IMR-90 (cell line): Measurements from ENCODE around the gene TCF7. TPM values are rescaled to one million over a fixed set of nuclear protein-coding genes. Genes with fewer than 3 reads are reported as not detected.
A peak's percentile ranks its signal among the peaks of the same experiment; 100 is the strongest.

Experiments
- ATAC-seq: fragments of 200-7000 bp; cut with Tn5 transposase; 2 replicates; pipeline ENCODE4 v1.9.1; 2020; ENCODE audit warnings: low read depth, mild to moderate bottlenecking, moderate library complexity
- BruUV-seq: library from RNA; stranded (reverse); fragments of 400-500 nt; replicated peaks from 2 replicates; lab custom pipeline; 2021; lab: Mats Ljungman, UMichigan
- CTCF ChIA-PET: fragments of 300-600 bp; formaldehyde crosslinking; extraction: SDS; loops from one replicate; lab custom pipeline; 2021; ENCODE audit warnings: antibody characterized with exemption; lab: Yijun Ruan, JAX
- POLR2A ChIA-PET: fragments of 300-600 bp; sonication (Branson Sonifier 250); formaldehyde crosslinking; loops from one replicate; lab custom pipeline; 2022; ENCODE audit warnings: antibody characterized with exemption; ENCODE audit not compliant: unreplicated experiment; lab: Charles Lee
- DNase-seq: peaks from one replicate; pipeline ENCODE4 v3.0.0; 2013
- H2AFZ ChIP-seq: replicated peaks from 2 replicates; pipeline ENCODE3; 2013; ENCODE audit warnings: low read length, mild to moderate bottlenecking; ENCODE audit not compliant: poor library complexity
- H2AK5ac ChIP-seq: 2 replicates; pipeline ENCODE4 v1.6.1; 2013; ENCODE audit warnings: low read depth, low read length, inconsistent platforms
- H2AK9ac ChIP-seq: replicated peaks from 2 replicates; pipeline ENCODE3; 2013; ENCODE audit warnings: mild to moderate bottlenecking, low read depth, low read length, moderate library complexity; ENCODE audit not compliant: poor library complexity
- H2BK120ac ChIP-seq: 2 replicates; pipeline ENCODE4 v1.6.1; 2013; ENCODE audit warnings: low read depth, low read length, inconsistent platforms
- H2BK15ac ChIP-seq: 3 replicates; pipeline ENCODE4 v1.6.1; 2013; ENCODE audit warnings: low read depth, low read length, inconsistent platforms
- H2BK20ac ChIP-seq: 2 replicates; pipeline ENCODE4 v1.6.1; 2013; ENCODE audit warnings: low read depth, mild to moderate bottlenecking, inconsistent platforms, low read length, moderate library complexity
- H2BK5ac ChIP-seq: 2 replicates; pipeline ENCODE4 v1.6.1; 2013; ENCODE audit warnings: mild to moderate bottlenecking, low read depth, low read length, inconsistent platforms; ENCODE audit not compliant: poor library complexity, severe bottlenecking
- H3K14ac ChIP-seq: replicated peaks from 2 replicates; pipeline ENCODE4 v1.6.1; 2013; ENCODE audit warnings: low read depth, low read length, inconsistent platforms
- H3K18ac ChIP-seq: 2 replicates; pipeline ENCODE4 v1.6.1; 2013; ENCODE audit warnings: low read depth, low read length, control low read depth
- H3K23ac ChIP-seq: 2 replicates; pipeline ENCODE4 v1.6.1; 2013; ENCODE audit warnings: low read depth, low read length, inconsistent platforms
- H3K27ac ChIP-seq: 2 replicates; pipeline ENCODE4 v1.5.1; 2013; ENCODE audit warnings: mild to moderate bottlenecking, control low read depth, low read length; ENCODE audit not compliant: insufficient read depth
- H3K27me3 ChIP-seq: 2 replicates; pipeline ENCODE4 v1.6.1; 2013; ENCODE audit warnings: low read length; ENCODE audit not compliant: control insufficient read depth, insufficient read depth
- H3K36me3 ChIP-seq: 2 replicates; pipeline ENCODE4 v1.6.1; 2013; ENCODE audit warnings: low read length, mixed read lengths; ENCODE audit not compliant: control insufficient read depth, insufficient read depth
- H3K4ac ChIP-seq: 2 replicates; pipeline ENCODE4 v1.6.1; 2013; ENCODE audit warnings: low read depth, low read length, inconsistent platforms
- H3K4me1 ChIP-seq: 2 replicates; pipeline ENCODE4 v1.6.1; 2013; ENCODE audit warnings: low read length, mixed read lengths; ENCODE audit not compliant: control insufficient read depth, insufficient read depth
- H3K4me2 ChIP-seq: 2 replicates; pipeline ENCODE4 v1.6.1; 2013; ENCODE audit warnings: low read depth, mild to moderate bottlenecking, control low read depth, low read length, moderate library complexity
- H3K4me3 ChIP-seq: 2 replicates; pipeline ENCODE4 v1.5.1; 2013; ENCODE audit warnings: low read depth, mild to moderate bottlenecking, control low read depth, low read length, moderate library complexity; ENCODE audit not compliant: insufficient read depth
- H3K56ac ChIP-seq: 2 replicates; pipeline ENCODE4 v1.6.1; 2013; ENCODE audit warnings: low read length, inconsistent platforms; ENCODE audit not compliant: insufficient read depth; ENCODE audit errors: extremely low read depth
- H3K79me1 ChIP-seq, 2 experiments: 2 replicates each; pipeline ENCODE4 v1.6.1; 2013; ENCODE audit warnings: low read length in 2 of 2, inconsistent platforms in 1 of 2, low read depth in 1 of 2
- H3K9ac ChIP-seq: 2 replicates; pipeline ENCODE4 v1.6.1; 2013; ENCODE audit warnings: low read depth, low read length, control low read depth
- H3K9me1 ChIP-seq: 2 replicates; pipeline ENCODE4 v1.6.1; 2013; ENCODE audit warnings: low read length, inconsistent platforms; ENCODE audit not compliant: insufficient read depth
- H3K9me3 ChIP-seq: 2 replicates; pipeline ENCODE4 v1.6.1; 2013; ENCODE audit warnings: low read length; ENCODE audit not compliant: control insufficient read depth, insufficient read depth
- H4K20me1 ChIP-seq: 2 replicates; pipeline ENCODE4 v1.6.1; 2013; ENCODE audit warnings: low read length, inconsistent platforms; ENCODE audit not compliant: insufficient read depth
- H4K5ac ChIP-seq: 2 replicates; pipeline ENCODE4 v1.6.1; 2013; ENCODE audit warnings: mild to moderate bottlenecking, low read depth, low read length, control low read depth
- H4K8ac ChIP-seq, 2 experiments: 2 replicates each; pipeline ENCODE4 v1.6.1; 2013; ENCODE audit warnings: low read depth in 2 of 2, low read length in 2 of 2, control low read depth in 1 of 2, inconsistent platforms in 1 of 2
- H4K91ac ChIP-seq: 2 replicates; pipeline ENCODE4 v1.6.1; 2013; ENCODE audit warnings: low read depth, low read length, inconsistent platforms; ENCODE audit not compliant: insufficient read depth
- BHLHE40 ChIP-seq: fragments of 150-350 bp; IDR thresholded peaks from 2 replicates; pipeline ENCODE4 v1.6.1; 2016; ENCODE audit warnings: mild to moderate bottlenecking, low read depth, low read length
- CEBPB ChIP-seq: IDR thresholded peaks from 2 replicates; pipeline ENCODE4 v1.6.1; 2012; ENCODE audit warnings: low read depth, low read length, improper control_type of control experiment
- CTCF ChIP-seq: conservative IDR thresholded peaks from 2 replicates; pipeline ENCODE4 v1.5.1; 2012; ENCODE audit warnings: mild to moderate bottlenecking, low read depth, low read length, improper control_type of control experiment
- FOS ChIP-seq: fragments of 150-350 bp; IDR thresholded peaks from 2 replicates; pipeline ENCODE4 v1.6.1; 2016; ENCODE audit warnings: low read depth, low read length
- MAFK ChIP-seq: IDR thresholded peaks from 2 replicates; pipeline ENCODE4 v1.6.1; 2012; ENCODE audit warnings: low read depth, low read length, improper control_type of control experiment
- NFE2L2 ChIP-seq: fragments of 150-350 bp; IDR thresholded peaks from 2 replicates; pipeline ENCODE4 v1.6.1; 2016; ENCODE audit warnings: low read depth, mild to moderate bottlenecking, low read length
- POLR2A ChIP-seq: IDR thresholded peaks from 2 replicates; pipeline ENCODE4 v1.6.1; 2012; ENCODE audit warnings: mild to moderate bottlenecking, low read depth, low read length
- RCOR1 ChIP-seq: IDR thresholded peaks from 2 replicates; pipeline ENCODE4 v1.6.1; 2012; ENCODE audit warnings: mild to moderate bottlenecking, low read length, improper control_type of control experiment; ENCODE audit not compliant: insufficient replicate concordance
- RFX5 ChIP-seq: IDR thresholded peaks from 2 replicates; pipeline ENCODE4 v1.8.0; 2012; ENCODE audit warnings: low read depth, mild to moderate bottlenecking, low read length, moderate library complexity
- SMC3 ChIP-seq: fragments of 150-350 bp; IDR thresholded peaks from 2 replicates; pipeline ENCODE4 v1.6.1; 2016; ENCODE audit warnings: low read depth, mild to moderate bottlenecking, antibody characterized with exemption, low read length, moderate library complexity
- WGBS, 2 experiments: methylation state at CpG; one replicate each; pipeline versions ENCODE4 v1.1.5 to v1.1.7; 2013; ENCODE audit warnings: missing lambda C conversion rate in 2 of 2; ENCODE audit not compliant: insufficient read length in 1 of 2; ENCODE audit errors: extremely low coverage in 2 of 2; 5-methylcytosine and 5-hydroxymethylcytosine counted together
- dilution Hi-C: fragments of 300-500 bp; cut with HindIII; formaldehyde crosslinking; loops from one replicate; pipeline ENCODE4 v1.14.3; 2018; ENCODE audit warnings: low sequenced_read_pairs; ENCODE audit not compliant: unreplicated experiment
- in situ Hi-C: fragments of 300-500 bp; cut with MboI; formaldehyde crosslinking; loops from 3 replicates; pipeline ENCODE4 v1.14.3; 2019; ENCODE audit warnings: low sequenced_read_pairs, inconsistent platforms, mixed read lengths
- intact Hi-C: fragments of 100-400 bp; cut with micrococcal nuclease; formaldehyde crosslinking; loops from 2 replicates; pipeline ENCODE4 v1.10.0; 2022
- polyA plus RNA-seq, 3 experiments: library from polyadenylated mRNA; depleted of rRNA; stranded (reverse); fragments of >200 nt; gene quantifications; 2 replicates each; pipeline ENCODE4 v1.2.3, GENCODE V29; 2012; ENCODE audit warnings: low replicate concordance in 1 of 3
- total RNA-seq: library from RNA; depleted of rRNA; stranded (reverse); fragments of >200 nt; gene quantifications from 2 replicates; pipeline ENCODE4 v1.2.3, GENCODE V29; 2012
- TF ChIP-seq, protein P1 (sequence below): fragments of 150-350 bp; IDR thresholded peaks from 2 replicates; pipeline ENCODE4 v1.6.1; 2016; ENCODE audit warnings: low read depth, mild to moderate bottlenecking, low read length, moderate library complexity, borderline replicate concordance

Gene TCF7
- total and polyA plus RNA-seq, 2 of the 4 experiments (the other 2 are of a cell fraction), result 1.3 to 3.4 TPM

DNA sequence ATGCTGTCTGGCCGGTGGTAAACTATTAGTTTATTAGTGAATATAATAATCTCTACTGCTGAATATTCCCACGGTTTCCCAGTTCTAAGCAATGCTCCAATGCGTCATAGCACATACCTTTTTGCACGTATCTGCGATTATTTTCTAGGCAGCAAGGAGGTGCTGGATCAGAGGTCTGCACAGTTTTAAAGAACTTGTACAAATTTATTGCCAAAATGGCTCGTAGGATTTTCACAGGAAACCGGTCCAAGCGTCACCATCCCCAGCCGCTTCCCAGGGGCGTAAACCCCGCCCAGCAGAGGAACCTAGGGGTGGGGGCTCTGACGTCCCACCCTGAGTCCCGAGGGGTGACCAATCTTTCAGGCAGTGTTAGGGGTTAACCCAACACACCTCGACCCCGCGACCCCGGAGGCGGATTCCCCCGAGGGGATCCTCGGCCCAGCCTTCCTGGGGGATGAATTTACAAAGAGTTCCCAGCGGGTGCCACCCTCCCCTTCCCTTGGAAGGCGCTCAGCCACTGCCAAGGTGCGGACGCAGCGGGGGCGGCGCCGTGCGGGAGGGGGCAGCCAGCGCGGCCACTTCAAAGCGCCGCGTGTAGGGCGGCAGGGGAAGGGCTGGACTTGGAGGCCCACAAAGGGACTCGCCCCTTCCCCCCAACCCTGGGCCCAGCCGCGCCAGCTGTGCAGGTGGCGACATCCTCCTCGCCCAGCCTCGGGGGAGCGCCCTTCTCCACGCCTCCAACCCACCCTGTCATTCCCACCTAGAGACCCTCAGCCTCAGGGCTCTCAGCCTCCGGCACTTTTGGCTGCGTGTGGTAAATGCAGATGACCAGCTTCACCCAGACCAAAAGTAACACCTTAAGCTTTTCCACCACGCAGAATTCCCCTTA lies 43.5 kb upstream of the TCF7 start:
- no peak overlapping the region for H3K27ac ChIP-seq
- H3K27me3 ChIP-seq, result peaks cover 47% of the 10 kb centered on the region
- no peak overlapping the region; the same call in 1 of the 2 replicates for H3K4me3 ChIP-seq
- peak overlapping the region; percentile 59; the same call in 1 of the 2 replicates for H3K4me2 ChIP-seq
- no TSS peak for BruUV-seq
- H4K5ac ChIP-seq, result no peak overlapping the region
- H4K20me1 ChIP-seq, result no peaks in the 10 kb centered on the region
- H3K36me3 ChIP-seq, result no peaks in the 10 kb centered on the region
- H4K91ac ChIP-seq, result no peak overlapping the region
- no peak overlapping the region for H3K56ac ChIP-seq
- POLR2A ChIA-PET, result no interaction called here
- no peaks in the 10 kb centered on the region for H3K79me1 ChIP-seq
- 17% methylated on average over 17 of the region's 46 CpGs; no CpG with 5 or more reads in 1 of the 2 experiments for WGBS, 2 experiments
- H3K23ac ChIP-seq, result no peak overlapping the region
- no peak; the same call in 1 of the 2 replicates for ATAC-seq
- no peak overlapping the region for H2AK9ac ChIP-seq
- intact Hi-C loops, result no loop called here
- TF ChIP-seq FOS (no peak), BHLHE40 (no peak), POLR2A (no peak), NFE2L2 (no peak), RCOR1 (no peak), CEBPB (no peak), SMC3 (no peak), RFX5 (no peak), MAFK (no peak), CTCF (no peak)
- TF ChIP-seq, protein P1, sequence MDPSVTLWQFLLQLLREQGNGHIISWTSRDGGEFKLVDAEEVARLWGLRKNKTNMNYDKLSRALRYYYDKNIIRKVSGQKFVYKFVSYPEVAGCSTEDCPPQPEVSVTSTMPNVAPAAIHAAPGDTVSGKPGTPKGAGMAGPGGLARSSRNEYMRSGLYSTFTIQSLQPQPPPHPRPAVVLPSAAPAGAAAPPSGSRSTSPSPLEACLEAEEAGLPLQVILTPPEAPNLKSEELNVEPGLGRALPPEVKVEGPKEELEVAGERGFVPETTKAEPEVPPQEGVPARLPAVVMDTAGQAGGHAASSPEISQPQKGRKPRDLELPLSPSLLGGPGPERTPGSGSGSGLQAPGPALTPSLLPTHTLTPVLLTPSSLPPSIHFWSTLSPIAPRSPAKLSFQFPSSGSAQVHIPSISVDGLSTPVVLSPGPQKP, result no peak
- H3K9me1 ChIP-seq, result no peaks in the 10 kb centered on the region
- in situ Hi-C loops, result no loop called here
- H2BK5ac ChIP-seq, result no peak overlapping the region
- dilution Hi-C loops, result no loop called here
- no peak overlapping the region for H2BK15ac ChIP-seq
- DNase-seq, result peak; percentile 10
- H2BK20ac ChIP-seq, result no peak overlapping the region
- no peaks in the 10 kb centered on the region for H3K4me1 ChIP-seq
- H3K18ac ChIP-seq, result no peak overlapping the region
- no peak overlapping the region for H2AK5ac ChIP-seq
- H3K9me3 ChIP-seq, result no peaks in the 10 kb centered on the region
- peak overlapping the region; percentile 59 for H2AFZ ChIP-seq
- H2BK120ac ChIP-seq, result no peak overlapping the region
- no peak overlapping the region for H4K8ac ChIP-seq
- no peak overlapping the region for H3K14ac ChIP-seq
- CTCF ChIA-PET, result no interaction called here
- no peak overlapping the region for H3K9ac ChIP-seq
- H3K4ac ChIP-seq, result no peak overlapping the region
